ENCODE data around the gene ACTR2.

DNA sequence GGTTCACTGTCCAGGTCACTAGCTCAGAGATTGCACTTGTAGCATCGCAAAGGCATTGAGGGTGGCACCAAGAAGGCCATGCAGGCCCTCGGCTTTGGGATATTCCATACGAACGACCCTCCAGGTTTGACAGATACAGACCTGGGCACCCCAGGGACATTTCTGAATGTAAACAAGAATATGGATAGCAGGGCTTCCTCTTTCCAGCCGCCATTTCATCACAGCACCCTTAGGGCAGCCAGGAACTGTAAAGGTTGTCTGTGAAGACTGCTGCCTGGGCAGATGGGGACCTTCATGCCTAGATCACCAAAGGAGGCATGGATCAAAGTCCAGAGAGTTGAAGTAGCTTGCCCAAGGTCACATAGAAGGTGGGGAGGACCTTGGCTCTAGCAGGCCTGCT, 70.5 kb downstream of the ACTR2 start:
- no peak for TF ChIP-seq POLR2A (IDR thresholded peaks at IDR 0.05)
- TF ChIP-seq, protein P1, sequence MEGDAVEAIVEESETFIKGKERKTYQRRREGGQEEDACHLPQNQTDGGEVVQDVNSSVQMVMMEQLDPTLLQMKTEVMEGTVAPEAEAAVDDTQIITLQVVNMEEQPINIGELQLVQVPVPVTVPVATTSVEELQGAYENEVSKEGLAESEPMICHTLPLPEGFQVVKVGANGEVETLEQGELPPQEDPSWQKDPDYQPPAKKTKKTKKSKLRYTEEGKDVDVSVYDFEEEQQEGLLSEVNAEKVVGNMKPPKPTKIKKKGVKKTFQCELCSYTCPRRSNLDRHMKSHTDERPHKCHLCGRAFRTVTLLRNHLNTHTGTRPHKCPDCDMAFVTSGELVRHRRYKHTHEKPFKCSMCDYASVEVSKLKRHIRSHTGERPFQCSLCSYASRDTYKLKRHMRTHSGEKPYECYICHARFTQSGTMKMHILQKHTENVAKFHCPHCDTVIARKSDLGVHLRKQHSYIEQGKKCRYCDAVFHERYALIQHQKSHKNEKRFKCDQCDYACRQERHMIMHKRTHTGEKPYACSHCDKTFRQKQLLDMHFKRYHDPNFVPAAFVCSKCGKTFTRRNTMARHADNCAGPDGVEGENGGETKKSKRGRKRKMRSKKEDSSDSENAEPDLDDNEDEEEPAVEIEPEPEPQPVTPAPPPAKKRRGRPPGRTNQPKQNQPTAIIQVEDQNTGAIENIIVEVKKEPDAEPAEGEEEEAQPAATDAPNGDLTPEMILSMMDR (IDR thresholded peaks at IDR 0.05), result no peak
